Activated T-cell treated with anti-CD3 and anti-CD28 coated beads for 48 hours (primary cell): Measurements from ENCODE around the gene ZFAND2A.
"Not testable (repeated sequence)": the region's sequence is repeated elsewhere in the genome, so short reads cannot be mapped to it uniquely, and the experiment has no call there.

Experiments
- DNase-seq: peaks from one replicate; pipeline ENCODE4 v3.0.0-alpha.2; 2020; ENCODE audit warnings: low read depth

The ZFAND2A gene

DNA sequence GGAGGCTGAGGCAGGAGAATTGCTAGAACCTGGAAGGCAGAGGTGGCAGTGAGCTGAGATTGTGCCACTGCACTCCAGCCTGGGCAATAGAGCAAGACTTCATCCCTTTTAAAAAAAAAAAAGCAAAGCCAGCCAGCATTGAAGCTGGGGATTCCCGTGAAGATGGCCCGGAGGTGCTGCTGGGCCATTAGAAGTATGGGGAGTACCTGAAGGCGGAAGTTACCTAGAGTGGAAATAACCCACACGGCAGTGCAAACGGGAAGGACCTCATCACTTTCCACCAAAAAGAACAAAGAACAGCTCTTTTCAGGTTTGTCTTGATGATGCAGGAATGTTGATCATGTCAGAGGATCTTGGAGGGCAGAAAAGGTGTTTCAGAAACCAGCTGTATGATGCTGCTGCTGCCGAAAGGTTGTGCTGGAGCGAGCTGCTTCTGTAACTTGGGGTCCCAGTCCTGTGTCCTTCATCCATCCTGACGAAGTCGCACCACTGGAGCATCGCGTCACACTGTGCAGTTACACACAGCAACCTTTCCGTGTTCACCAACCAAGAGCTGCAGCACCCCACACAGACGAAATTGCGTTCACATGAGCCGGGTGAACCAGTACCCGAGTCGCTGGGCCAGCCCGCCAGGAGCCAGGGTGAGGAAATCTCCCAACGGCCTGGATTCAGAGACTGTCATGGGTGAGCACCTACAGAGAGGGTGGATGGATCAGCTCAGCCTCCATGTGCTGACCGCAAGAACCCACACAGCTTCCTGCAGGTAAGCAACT, 8.2 kb downstream of the ZFAND2A start:
- DNase-seq = no peak

DNA sequence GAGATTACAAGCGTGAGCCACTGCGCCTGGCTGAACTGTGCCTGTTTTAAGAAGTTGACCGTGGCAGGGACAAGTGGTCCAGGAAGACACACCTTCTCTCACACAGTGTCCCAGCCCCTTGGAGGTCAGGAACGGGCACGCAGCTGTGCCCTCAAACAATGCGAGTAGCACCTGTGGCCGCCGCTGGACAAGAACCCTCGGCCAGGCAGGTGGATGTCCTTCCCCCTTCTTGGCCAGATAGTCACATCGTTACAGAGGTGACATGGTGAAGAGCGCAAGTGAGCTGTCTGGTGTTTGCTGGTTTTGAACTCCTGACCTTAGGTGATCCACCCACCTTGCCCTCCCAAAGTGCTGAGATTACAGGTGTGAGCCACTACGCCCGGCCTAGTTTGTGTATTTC, 8.8 kb downstream of the ZFAND2A start:
- DNase-seq = no peak

DNA sequence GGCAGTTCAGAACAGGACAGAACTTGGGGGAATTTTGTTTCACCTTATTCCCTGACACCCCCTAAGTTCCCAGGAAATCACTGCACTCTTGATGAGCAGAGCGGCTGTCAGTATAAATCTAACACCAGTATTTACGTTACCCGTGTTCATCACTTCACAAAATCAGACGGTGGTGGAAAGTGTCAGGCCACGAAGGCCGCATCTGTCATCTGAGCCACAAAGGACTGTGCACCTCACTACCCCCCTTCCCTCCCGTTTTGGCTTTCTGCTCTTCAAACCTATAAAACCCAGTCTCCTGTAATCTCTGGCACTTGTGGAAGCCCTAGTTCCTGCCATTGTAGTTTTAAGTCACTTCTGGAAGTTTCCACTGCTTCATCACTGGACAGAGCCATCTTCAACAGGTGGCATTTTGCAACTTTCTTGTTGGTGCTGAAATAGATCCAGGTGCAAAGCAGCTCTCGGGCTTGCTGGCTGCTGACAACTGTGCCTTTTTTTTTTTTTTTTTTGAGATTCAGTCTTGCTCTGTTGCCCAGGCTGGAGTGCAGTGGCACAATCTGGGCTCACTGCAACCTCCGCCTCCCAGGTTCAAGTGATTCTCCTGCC, 9.5 kb downstream of the ZFAND2A start:
- no peak for DNase-seq

DNA sequence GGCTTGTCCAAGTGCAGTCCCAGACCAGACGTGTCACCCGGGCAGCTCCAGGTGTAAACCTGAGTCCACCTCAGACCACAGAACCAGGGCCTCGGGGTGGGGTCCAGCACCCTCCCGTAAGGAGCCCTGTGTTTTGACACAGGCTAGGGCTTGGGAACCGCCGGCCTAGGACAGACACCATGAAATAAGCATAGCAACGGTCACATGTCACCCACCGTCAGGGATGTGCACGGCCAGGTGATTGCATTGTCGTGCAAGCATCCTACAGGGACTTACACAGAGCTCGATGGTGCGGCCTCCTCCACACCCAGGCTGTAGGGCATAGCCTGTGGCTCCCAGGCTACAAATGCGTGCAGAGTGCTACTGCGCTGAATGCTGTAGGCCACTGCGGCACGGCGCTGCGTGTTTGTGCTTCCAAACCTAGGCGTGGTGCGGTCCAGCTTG, 10.6 kb downstream of the ZFAND2A start:
- no peak for DNase-seq

DNA sequence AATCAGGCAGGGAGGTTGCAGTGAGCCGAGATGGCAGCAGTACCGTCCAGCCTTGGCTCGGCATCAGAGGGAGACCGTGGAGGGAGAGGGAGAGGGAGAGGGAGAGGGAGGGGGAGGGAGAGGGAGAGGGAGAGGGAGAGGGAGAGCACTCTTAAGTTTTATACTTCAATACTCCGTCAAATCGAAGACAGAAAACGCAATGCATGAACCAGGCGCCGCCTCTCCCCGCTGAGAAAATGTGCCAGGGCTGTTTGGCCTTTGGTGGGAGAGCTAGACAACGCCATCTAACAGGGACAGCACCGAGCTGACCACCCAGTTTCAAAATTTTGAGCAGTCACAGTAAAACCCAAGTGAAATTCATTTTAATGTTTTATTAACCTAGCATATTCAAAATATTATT, 12.1 kb downstream of the ZFAND2A start:
- not testable (repeated sequence) for DNase-seq

DNA sequence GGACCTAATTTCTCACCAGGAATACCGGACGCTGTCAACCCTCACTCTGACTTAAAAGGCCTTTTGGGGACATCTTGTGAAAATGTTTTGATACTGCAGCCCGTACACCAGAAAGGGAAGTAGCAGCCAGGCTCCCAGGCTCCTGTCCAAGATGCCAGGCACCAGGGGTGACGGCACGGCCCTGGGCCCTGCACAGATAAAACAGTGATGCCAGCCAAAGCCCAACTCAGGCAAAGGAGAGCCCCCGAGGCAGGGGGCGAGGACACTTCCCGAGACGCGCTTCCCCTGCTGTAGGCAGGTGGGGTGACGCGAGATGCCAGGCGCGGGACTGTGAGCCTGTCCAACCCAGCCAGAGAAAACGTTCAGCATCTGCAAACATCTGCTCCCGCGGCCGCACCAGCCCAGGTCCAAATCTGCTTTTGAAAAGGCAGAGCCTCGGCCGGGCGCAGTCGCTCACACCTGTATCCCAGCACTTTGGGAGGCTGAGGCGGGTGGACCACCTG, 15.7 kb downstream of the ZFAND2A start:
- DNase-seq = no peak

DNA sequence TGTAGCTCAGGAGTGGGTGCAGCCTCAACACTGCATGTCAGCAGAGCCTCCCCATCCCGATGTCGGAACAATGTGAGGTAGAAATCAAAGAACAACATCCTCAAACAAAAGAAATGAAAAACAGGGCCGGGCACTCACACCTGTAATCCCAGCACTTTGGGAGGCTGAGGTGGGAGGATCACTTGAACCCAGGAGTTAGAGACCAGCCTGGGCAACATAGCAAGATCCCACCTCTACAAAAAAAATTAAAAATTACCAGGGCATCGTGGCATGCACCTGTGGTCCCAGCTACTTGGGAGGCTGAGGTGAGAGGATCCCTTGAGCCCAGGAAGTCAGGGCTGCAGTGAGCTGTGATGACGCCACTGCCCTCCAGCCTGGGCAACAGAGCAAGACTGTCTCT, 17.0 kb downstream of the ZFAND2A start:
- DNase-seq = not testable (repeated sequence)

DNA sequence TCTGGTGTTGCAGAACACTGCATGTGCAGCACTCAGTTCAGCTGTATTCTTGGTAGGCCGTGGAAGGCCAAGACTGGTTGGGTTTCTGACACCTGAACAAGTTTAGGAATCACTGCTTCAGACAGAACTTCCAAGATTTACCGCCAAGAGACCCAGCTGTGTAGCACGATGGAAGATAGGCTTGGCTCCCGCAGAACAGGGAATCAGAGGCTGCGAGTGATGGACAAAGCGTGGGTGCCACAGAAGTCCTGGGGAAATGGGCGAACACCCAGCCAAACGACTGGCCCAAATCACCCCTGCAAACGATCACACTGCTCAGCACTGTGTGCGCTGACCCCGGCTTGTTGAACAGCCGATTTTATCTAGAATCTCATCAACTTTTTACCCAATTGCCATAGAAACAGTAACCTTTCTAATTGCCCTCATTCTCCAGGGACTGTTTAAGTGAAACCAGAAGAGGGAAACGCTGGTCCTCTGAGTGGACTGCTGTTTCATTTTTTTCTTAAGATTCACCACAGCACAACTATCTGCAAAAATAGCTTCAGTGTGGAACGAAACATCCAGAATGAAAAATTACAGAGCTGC, 17.9 kb downstream of the ZFAND2A start:
- no peak for DNase-seq

DNA sequence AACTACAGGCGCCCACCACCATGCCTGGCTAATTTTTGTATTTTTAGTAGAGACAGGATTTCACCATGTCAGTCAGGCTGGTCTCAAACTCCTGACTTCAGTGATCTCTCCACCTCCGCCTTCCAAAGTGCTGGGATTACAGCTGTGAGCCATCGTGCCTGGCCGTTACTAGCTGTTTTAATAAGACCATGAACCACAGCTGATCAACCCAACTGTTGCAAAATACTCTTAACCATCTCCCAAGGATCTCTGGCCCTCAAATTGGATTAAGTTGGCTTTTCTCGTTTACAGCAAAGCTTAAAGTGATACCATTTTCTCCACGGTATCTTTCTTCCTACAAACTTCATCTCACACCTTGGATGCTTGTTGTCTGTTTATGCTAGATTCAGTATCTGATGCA, 18.3 kb downstream of the ZFAND2A start:
- DNase-seq = no peak

DNA sequence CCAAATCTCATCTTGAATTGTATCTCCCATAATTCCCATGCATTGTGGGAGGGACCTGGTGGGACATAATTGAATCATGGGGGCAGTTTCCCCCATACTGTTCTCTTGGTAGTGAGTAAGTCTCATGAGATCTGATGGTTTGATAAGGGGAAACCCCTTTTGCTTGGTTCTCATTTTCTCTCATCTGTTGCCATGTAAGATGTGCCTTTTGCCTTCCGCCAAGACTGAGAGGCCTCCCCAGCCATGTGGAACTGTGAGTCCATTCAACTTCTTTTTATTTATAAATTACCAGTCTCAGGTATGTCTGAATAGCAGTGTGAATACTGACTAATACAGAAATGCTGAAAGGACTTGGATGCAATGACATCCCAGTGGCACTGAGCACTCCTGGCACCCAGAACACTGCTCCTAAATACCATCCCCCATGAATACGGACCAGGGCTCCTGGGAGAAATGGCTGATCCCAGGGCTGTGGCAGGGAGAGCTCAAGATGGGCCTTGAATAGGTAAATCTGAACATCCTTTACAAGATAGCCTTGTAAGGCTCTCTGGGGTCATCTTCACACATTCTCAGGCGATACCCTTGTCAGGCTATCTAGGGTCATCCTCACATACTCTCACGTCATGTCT, 19.4 kb downstream of the ZFAND2A start:
- DNase-seq = no peak

DNA sequence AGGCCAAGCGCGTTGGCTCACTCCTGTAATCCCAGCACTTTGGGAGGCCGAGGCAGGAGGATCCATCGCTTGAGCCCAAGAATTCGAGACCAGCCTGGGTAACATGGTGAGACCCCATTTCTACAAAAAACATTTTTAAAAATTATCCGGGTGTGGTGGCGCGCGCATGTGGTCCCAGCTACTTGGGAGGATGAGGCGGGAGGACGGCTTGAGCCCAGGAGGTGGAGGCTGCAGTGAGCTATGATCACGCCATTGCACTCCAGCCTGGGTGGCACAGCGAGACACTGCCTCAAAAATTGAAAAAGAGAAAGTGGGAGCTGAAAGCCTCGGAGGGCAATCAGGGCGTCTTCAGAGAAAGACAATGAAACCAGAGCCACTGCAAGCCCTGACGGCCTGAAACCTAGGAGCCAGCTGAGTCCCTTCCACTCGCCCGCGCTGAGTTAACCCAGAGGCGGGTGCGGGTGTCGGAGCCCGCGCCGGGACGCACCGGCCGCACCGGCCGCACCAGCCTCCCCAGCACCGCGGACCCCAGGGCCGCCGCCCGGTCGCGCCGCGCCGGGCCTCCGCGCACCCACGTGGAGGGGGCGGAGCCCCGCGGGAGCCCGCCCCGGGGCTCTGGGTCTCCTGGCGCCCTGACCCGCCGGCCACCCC, 22.4 kb downstream of the ZFAND2A start:
- DNase-seq = no peak

DNA sequence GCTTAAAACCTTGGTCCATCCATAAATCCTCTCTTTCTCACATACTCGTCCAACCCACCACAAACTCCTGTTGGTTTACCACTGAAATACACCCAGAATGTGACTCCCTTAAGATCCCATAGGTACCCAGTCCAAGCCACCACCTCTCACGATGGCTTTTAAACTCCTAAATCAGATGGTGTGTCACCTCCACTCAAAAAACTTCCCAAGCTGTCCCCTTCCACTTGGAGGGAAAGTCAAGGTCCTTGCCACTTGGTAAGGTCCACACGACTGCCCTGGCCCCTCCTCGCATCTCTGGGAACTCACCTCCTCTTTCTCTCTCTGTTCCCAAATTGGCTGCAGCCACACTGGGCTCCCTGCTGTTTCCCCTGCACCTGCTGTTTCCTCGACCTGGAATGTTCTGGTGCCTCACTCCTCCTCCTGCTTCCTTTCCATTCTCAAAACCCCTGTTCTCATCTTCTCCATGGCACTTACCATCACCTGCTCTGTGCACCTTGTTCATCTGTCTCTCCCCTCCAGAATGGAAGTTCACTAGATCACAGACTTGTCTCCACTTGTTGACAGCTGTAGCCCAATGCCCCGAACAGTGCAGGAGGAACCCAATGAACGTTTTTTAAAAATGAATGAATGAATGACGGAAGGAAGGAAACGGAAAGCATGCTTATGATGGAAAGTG, 23.0 kb downstream of the ZFAND2A start:
- no peak for DNase-seq

DNA sequence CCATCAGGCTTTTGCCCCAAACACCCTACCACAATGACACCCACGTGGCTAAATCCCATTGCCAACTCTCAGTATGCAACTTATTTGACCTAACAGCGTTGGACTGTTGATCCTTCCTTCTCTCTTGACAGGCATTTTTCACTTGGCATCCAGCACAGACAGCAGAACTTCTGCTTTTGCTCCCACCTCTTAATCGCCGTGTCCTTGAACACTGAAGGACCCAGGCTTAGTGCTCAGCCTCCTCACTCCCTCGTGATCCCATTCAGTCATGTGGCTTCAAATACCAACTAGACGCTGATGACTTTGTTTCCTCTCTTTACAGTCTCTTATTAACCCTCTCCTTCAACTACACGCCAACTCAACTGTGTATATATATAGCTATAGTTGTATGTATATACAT, 25.0 kb downstream of the ZFAND2A start:
- DNase-seq = no peak

DNA sequence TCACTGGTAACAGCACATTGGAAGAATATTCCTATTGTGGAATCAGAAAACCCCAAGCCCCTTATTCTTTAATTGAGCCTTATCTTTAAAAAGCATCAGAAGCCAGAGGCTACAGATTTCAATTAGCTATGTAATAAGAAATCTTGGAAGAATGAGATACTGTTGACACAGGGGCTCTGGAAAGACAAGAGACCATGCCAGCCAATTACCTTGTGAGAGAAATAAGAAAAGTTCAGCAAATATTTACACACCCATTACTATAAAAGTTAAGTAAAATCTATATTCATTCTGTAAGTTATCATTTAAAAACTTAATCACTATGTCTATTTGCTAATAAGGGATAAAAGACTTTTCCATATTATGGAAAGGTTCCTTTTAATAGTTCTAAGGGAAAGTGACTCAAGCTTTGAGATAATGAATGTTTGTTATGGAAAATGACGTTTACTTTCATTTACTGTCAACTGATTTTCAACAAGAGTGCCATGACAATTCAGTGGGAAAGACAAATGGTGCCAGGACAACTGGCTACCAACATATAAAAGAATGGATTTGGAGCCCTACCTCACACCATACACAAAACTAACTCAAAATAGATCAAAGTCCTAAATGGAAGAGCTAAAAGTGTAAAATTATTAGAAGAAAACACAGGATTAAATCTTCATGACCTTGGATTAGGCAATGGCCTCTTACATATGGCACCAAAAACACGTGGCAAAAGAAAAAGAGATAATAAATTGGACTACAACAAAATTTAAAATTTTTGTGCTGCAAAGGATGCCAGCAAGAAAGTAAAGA, 28.3 kb downstream of the ZFAND2A start:
- DNase-seq = no peak

DNA sequence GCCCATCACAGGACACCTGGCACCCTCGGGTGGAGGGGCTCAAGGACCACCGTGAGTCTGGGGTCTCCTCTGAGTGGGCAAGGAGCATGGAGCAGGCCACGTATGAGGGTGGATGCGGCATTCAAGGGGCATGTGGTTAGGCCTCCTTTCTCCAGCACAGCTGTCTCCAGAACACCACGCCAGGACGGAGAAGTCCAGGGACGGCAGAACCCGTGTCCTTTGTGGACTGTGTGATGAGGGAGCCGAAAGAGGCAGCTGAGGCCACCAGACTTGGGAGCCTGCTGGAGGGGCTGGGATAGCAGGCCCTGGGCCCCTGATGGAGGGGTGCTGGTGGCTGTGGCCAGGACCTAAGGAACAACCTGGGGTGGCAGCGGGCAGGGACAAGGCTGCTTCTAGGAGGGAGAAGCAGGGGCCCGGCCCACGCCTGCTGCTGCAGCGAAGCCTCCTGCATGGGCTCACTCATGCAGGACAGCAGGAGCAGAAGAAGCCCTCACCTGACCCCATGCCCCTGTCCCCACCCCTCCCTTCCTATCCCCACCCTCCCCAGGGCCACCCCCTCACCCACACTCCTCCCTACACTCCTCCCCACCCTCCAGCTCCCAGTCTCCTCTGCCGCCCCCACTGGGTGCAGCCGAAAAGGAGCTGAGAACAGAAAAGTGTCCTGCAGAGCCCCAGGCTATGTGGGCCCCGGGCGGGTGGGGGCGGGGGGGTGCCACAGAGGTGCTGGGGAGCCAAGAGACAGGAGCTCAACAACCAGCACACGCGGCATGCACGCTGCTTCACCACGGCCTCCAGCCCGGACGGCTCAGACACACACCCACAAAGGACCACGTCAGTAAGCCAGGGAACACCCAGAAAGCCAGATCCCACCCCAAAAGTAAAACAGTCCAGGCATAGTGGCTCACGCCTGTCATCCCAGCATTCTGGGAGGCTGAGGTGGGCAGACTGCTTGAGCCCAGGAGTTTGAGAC, 29.7 kb downstream of the ZFAND2A start:
- DNase-seq = no peak

DNA sequence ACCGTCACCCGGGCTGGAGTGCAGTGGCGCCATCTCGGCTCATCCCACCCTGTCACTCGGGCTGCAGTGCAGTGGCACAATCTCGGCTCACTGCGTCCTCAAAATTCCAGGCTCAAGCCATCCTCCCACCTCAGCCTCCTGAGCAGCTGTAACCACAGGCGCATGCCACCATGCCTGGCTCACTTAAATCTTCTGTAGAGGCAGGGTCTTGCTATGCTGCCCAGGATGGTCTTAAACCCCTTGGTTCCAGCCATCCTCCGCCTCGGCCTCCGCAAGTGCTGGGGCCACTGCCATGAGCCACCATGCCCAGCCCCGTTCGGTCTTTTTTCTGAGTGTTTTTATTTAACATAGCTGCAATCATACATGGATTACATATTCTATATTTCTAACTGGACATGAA, 30.6 kb downstream of the ZFAND2A start:
- no peak for DNase-seq

DNA sequence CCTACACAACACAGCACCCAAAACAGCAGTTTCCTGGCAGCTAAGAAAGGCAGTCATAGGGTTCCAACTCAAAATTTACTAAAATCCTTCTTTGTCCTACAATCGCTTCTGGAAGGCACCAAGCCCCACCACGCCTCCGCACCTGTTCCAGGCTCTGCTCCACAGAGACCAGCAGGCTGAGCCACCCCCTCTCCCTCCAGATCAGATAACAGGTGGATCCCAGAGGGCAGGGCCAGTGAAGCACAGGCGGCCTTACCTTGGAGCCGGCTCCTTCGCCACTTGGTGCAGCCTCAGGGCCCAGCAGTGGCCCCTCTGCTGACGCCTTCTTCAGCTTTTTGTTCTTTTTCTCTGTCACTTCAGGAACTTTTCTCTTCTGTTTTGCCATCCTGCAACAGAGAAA, 33.0 kb downstream of the ZFAND2A start:
- no peak for DNase-seq

DNA sequence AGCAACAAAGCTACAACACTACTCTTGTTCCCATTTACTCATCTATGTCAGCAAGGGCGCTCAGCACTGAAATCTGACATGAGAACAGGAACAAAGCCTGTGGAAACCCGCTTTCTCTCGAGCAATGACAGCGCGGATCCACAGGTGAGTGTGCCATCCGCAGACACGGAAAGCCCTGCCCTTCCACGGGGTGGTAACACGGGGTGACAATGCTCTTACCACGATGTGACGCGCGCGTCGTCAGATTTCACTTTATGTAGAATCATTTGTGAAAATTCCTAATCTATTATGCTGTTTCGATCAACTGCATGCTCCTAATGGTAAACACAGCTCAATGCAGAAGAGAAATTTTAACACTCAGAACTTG, 34.4 kb downstream of the ZFAND2A start:
- no peak for DNase-seq

DNA sequence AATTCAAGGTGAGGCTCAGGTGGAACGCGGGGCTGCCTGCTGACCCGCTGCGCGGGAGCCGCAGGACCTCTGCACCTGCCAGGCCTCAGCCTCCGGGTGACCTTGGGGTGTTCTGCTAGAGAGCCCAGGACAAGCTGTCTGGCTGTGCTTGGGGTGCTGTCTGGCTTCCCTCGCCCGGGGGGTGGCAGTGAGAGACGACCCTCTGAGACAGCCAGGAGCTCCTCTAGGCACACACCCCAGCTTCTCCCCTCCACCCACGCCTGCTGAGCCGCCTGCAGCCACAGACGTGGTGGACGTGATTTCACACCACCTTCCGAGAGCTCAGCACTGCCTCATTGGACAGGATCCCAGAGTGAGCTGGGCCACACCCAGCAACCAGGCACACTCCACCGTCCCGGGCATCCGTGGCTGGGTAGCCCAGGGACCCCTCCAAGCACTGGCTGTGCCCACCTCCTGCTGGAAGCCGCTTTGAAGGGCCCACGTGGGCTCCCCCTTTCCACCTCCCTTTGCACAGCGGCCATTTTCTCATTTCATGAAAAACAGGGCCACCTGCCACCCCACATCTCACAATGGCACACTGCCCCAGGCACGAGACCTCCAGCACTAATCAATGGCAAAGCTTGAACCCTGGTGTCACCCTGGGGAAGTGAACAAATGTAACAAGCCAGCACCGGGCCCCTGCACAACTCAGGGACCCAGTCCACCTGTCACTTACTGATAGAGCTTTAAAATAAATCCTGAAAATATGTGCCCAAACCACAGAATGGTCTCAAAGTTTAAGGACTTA, 35.0 kb downstream of the ZFAND2A start:
- DNase-seq = no peak
